ENCODE results near the gene IKBKE.

DNA sequence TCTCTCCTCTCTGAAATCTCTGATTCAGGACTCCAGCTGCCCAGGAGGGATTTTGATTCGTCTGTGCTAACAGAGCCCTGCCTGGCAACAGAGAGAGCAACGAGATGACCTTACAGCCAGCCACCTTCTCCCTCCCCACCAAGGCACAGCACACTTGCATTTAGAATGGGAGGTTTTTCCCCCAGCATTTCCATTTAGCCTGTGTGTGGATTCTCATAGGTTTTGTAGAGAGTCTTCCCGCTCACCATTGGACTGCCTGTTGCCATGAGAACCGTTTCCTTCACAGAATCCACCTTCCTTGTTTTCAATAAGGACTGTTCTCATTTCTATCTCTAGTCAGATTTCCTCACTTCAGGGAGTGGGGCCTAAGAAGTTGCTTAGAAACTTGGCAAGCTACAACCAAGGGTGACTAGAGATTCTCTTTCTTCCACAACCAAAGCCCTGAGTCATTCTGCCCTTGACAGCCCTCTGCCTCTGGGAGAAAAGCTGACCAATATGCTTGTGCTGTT, 5.8 kb upstream of the IKBKE start:
- TF ChIP-seq, protein P1, sequence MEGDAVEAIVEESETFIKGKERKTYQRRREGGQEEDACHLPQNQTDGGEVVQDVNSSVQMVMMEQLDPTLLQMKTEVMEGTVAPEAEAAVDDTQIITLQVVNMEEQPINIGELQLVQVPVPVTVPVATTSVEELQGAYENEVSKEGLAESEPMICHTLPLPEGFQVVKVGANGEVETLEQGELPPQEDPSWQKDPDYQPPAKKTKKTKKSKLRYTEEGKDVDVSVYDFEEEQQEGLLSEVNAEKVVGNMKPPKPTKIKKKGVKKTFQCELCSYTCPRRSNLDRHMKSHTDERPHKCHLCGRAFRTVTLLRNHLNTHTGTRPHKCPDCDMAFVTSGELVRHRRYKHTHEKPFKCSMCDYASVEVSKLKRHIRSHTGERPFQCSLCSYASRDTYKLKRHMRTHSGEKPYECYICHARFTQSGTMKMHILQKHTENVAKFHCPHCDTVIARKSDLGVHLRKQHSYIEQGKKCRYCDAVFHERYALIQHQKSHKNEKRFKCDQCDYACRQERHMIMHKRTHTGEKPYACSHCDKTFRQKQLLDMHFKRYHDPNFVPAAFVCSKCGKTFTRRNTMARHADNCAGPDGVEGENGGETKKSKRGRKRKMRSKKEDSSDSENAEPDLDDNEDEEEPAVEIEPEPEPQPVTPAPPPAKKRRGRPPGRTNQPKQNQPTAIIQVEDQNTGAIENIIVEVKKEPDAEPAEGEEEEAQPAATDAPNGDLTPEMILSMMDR (IDR thresholded peaks at IDR 0.05; ENCODE audit: extremely low read depth in 1 of 2, insufficient read depth in 1 of 2, low read depth in 1 of 2, low read length in 2 of 2): no peak
- TF ChIP-seq POLR2A (IDR thresholded peaks at IDR 0.05; ENCODE audit: low read depth, low read length) (no peak), JUN (IDR thresholded peaks at IDR 0.05; ENCODE audit: borderline replicate concordance, insufficient read depth, insufficient read length, low read depth) (no peak), EZH2 (IDR thresholded peaks at IDR 0.05; ENCODE audit: borderline replicate concordance, low read depth, low read length, severe bottlenecking) (no peak), POLR2AphosphoS5 (IDR thresholded peaks at IDR 0.05; ENCODE audit: insufficient read depth, low read depth, low read length) (no peak), FOS (IDR thresholded peaks at IDR 0.05; ENCODE audit: borderline replicate concordance, insufficient read depth, low read length) (no peak), GATA2 (IDR thresholded peaks at IDR 0.05; ENCODE audit: insufficient read depth, insufficient read length, low read depth, low read length) (no peak)
- TF ChIP-seq, protein P2, sequence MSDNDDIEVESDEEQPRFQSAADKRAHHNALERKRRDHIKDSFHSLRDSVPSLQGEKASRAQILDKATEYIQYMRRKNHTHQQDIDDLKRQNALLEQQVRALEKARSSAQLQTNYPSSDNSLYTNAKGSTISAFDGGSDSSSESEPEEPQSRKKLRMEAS (IDR thresholded peaks at IDR 0.05; ENCODE audit: insufficient read depth, insufficient read length): no peak

All from endothelial cell of umbilical vein (primary cell).